Activated T-helper 1 cell treated with Interleukin-2 at 50 U/mL for 16 hours (primary cell): Measurements from ENCODE around the gene SNX19.

Experiments
- DNase-seq: peaks from one replicate; pipeline ENCODE4 v3.0.0-alpha.2; 2020; ENCODE audit warnings: low read depth

SNX19 gene

GRCh38 chr11:130905512-130905911 lies 10.8 kb downstream of the SNX19 start:
- no peak for DNase-seq

GRCh38 chr11:130904380-130904779 lies 11.9 kb downstream of the SNX19 start:
- no peak for DNase-seq

- no peak for DNase-seq
Measured at GRCh38 chr11:130902380-130902779, 13.9 kb downstream of the SNX19 start.

GRCh38 chr11:130899106-130899505 lies 17.2 kb downstream of the SNX19 start:
- no peak for DNase-seq

GRCh38 chr11:130897262-130898182 lies 18.8 kb downstream of the SNX19 start:
- no peak for DNase-seq

GRCh38 chr11:130894322-130895025 lies 21.8 kb downstream of the SNX19 start:
- peak; percentile 18 for DNase-seq

- DNase-seq: no peak
Measured at GRCh38 chr11:130892861-130893260, 23.4 kb downstream of the SNX19 start.

- DNase-seq: no peak
Measured at GRCh38 chr11:130891326-130891725, 25.0 kb downstream of the SNX19 start.

GRCh38 chr11:130890039-130890745 lies 26.1 kb downstream of the SNX19 start:
- no peak for DNase-seq

- no peak for DNase-seq
Measured at GRCh38 chr11:130888790-130889189, 27.5 kb downstream of the SNX19 start.

- no peak for DNase-seq
Measured at GRCh38 chr11:130886704-130887103, 29.6 kb downstream of the SNX19 start.

- DNase-seq: no peak
Measured at GRCh38 chr11:130882138-130882551, 34.1 kb downstream of the SNX19 start.

- DNase-seq: no peak
Measured at GRCh38 chr11:130881475-130882137, 34.7 kb downstream of the SNX19 start.

GRCh38 chr11:130879836-130880235 lies 36.4 kb downstream of the SNX19 start:
- DNase-seq: no peak

- no peak for DNase-seq
Measured at GRCh38 chr11:130876931-130877915, 39.1 kb downstream of the SNX19 start.

GRCh38 chr11:130876100-130876499 lies 40.2 kb downstream of the SNX19 start:
- DNase-seq: no peak

GRCh38 chr11:130874955-130875531 lies 41.2 kb downstream of the SNX19 start:
- no peak for DNase-seq

- DNase-seq: no peak
Measured at GRCh38 chr11:130874396-130874795, 41.9 kb downstream of the SNX19 start.

GRCh38 chr11:130873761-130874160 lies 42.5 kb downstream of the SNX19 start:
- DNase-seq: no peak

- no peak for DNase-seq
Measured at GRCh38 chr11:130872981-130873380, 43.3 kb downstream of the SNX19 start.
